H1 (cell line): ENCODE results near the gene TBC1D3B. TPM values are rescaled to one million over a fixed set of nuclear protein-coding genes. Genes with fewer than 3 reads are reported as not detected.

Source experiments
- EGR1 ChIP-seq: IDR thresholded peaks from 2 replicates; pipeline ENCODE4 v1.6.1; 2011; ENCODE audit warnings: low read depth, low read length, borderline replicate concordance
- FOSL1 ChIP-seq: IDR thresholded peaks from 2 replicates; pipeline ENCODE4 v1.6.1; 2011; ENCODE audit warnings: mild to moderate bottlenecking, low read depth, low read length, moderate library complexity; ENCODE audit not compliant: insufficient read depth
- GABPA ChIP-seq: IDR thresholded peaks from 2 replicates; pipeline ENCODE4 v1.6.1; 2011; ENCODE audit warnings: mild to moderate bottlenecking, low read length, moderate library complexity, borderline replicate concordance; ENCODE audit not compliant: insufficient read depth
- RBBP5 ChIP-seq: IDR thresholded peaks from 2 replicates; pipeline ENCODE4 v1.7.1; 2012; ENCODE audit warnings: low read depth, mild to moderate bottlenecking, inconsistent platforms, low read length, moderate library complexity, borderline replicate concordance
- SAP30 ChIP-seq: fragments of 300-600 bp; sonication (generic); IDR thresholded peaks from 2 replicates; pipeline ENCODE4 v1.7.1; 2012; ENCODE audit warnings: low read length, moderate library complexity, mild to moderate bottlenecking, inconsistent platforms; ENCODE audit not compliant: insufficient read depth, insufficient replicate concordance
- TAF1 ChIP-seq: IDR thresholded peaks from 2 replicates; pipeline ENCODE4 v1.6.1; 2011; ENCODE audit warnings: mild to moderate bottlenecking, low read depth, low read length
- ZNF274 ChIP-seq: IDR thresholded peaks from 2 replicates; pipeline ENCODE4 v1.7.0; 2012; ENCODE audit warnings: low read length, borderline replicate concordance; ENCODE audit errors: extremely low read depth
- polyA plus RNA-seq, 7 experiments: library from polyadenylated mRNA; depleted of rRNA in 3 of 7; stranded (reverse) in 5 of 7; unstranded in 2 of 7; fragments of >200 nt in 5 of 7; fragments of 200-250 nt in 2 of 7; gene quantifications; 1 replicate in 5 of 7; 2 replicates in 1 of 7; 4 replicates in 1 of 7; pipeline versions ENCODE4 v1.2.1 to v1.2.3, GENCODE V29; 2011 to 2013; ENCODE audit warnings: missing spikeins in 2 of 7, mixed read lengths in 2 of 7
- total RNA-seq: library from RNA; stranded (reverse); fragmentation: NEBNext Ultra II Directional; extraction: Animal tissue kit (Norgen Biotek cat#: 25700); gene quantifications from 2 replicates; pipeline ENCODE4 v1.2.1, GENCODE V29; 2021
- TF ChIP-seq, protein P1 (sequence below): IDR thresholded peaks from 2 replicates; pipeline ENCODE4 v1.6.1; 2011; ENCODE audit warnings: low read depth, mild to moderate bottlenecking, low read length; ENCODE audit not compliant: insufficient read depth
- TF ChIP-seq, protein P2 (sequence below), 3 experiments: IDR thresholded peaks; 1 replicate in 2 of 3; 2 replicates in 1 of 3; pipeline versions ENCODE4 v1.5.1 to v1.6.1; 2011; ENCODE audit warnings: low read length in 3 of 3, mild to moderate bottlenecking in 3 of 3, inconsistent platforms in 2 of 3, low read depth in 1 of 3, moderate library complexity in 1 of 3; ENCODE audit not compliant: insufficient read depth in 1 of 3; ENCODE audit errors: control extremely low read depth in 1 of 3
- TF ChIP-seq, protein P3 (sequence below): IDR thresholded peaks from 2 replicates; pipeline ENCODE4 v1.6.1; 2011; ENCODE audit warnings: low read length, improper control_type of control experiment

Gene TBC1D3B
- total and polyA plus RNA-seq, 2 of the 8 experiments (the other 6 are each of a cell fraction or from before 2014, with no cell fraction given): 0.54 to 6.2 TPM

DNA sequence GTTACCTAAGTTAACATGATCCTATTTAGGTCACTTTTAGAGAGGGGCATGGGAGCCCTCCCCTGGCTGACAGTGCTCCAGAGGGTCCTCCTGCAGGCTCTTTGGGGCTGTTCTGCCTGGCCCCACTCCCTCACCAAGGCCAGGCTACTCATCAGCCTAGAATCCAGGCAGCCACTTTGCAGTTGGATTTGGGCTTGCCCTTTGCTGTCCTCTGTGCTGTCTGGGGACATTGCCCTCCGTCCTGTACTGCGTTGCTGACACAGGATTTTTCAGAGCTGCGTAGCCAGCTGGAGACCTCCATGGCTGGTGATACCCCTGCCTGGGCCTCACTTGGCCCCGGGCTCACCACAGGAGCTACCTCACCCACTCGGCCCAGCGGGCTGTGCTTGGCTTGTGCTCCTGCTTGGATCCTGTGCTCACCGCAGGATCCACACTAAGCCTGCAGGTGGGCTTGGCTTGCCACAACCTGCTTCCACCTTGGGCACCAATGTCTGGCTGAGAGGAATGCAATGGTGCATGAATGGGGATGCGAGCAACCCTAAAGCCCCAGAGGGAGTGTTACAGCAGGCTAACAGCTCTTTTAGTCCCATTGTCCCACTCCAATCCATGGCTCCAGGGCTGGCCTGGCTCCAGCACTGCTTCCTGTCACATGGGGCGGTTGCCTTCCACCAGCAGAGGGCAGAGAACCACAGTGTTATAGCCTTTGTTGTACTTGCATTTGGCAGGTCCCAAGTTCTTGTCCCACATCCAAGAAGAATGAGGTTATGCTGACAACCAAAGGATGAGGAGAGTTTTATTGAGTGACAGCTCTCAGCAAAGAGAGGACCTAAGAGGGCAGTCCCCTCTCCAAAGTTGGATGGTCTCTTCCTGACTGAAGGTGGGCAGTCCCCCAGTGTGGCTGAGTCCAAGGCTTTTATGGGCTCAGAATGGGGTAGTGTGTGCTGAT lies 51.3 kb downstream of the TBC1D3B start (continued):
- TF ChIP-seq, protein P1, sequence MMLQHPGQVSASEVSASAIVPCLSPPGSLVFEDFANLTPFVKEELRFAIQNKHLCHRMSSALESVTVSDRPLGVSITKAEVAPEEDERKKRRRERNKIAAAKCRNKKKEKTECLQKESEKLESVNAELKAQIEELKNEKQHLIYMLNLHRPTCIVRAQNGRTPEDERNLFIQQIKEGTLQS: 0 out of 2 replicates have a peak, but pooled peaks have one; percentile 29
- no peak for TF ChIP-seq EGR1
- TF ChIP-seq, protein P2, sequence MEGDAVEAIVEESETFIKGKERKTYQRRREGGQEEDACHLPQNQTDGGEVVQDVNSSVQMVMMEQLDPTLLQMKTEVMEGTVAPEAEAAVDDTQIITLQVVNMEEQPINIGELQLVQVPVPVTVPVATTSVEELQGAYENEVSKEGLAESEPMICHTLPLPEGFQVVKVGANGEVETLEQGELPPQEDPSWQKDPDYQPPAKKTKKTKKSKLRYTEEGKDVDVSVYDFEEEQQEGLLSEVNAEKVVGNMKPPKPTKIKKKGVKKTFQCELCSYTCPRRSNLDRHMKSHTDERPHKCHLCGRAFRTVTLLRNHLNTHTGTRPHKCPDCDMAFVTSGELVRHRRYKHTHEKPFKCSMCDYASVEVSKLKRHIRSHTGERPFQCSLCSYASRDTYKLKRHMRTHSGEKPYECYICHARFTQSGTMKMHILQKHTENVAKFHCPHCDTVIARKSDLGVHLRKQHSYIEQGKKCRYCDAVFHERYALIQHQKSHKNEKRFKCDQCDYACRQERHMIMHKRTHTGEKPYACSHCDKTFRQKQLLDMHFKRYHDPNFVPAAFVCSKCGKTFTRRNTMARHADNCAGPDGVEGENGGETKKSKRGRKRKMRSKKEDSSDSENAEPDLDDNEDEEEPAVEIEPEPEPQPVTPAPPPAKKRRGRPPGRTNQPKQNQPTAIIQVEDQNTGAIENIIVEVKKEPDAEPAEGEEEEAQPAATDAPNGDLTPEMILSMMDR (IDR thresholded peaks at IDR 0.05; ENCODE audit: control extremely low read depth in 1 of 3, insufficient read depth in 1 of 3, low read depth in 1 of 3, low read length in 3 of 3): peak; percentile 50 to 77 (median 56)
- TF ChIP-seq SAP30: no peak
- no peak for TF ChIP-seq TAF1
- TF ChIP-seq FOSL1: no peak
- no peak for TF ChIP-seq GABPA
- no peak for TF ChIP-seq ZNF274
- TF ChIP-seq, protein P3, sequence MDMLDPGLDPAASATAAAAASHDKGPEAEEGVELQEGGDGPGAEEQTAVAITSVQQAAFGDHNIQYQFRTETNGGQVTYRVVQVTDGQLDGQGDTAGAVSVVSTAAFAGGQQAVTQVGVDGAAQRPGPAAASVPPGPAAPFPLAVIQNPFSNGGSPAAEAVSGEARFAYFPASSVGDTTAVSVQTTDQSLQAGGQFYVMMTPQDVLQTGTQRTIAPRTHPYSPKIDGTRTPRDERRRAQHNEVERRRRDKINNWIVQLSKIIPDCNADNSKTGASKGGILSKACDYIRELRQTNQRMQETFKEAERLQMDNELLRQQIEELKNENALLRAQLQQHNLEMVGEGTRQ: peak; percentile 68
- TF ChIP-seq RBBP5: no peak
